H1 (cell line): ENCODE measurements around the gene UGT1A7. TPM values are rescaled to one million over a fixed set of nuclear protein-coding genes. Genes with fewer than 3 reads are reported as not detected.

Source experiments
- CTCF ChIA-PET: fragments of 300-600 bp; sonication (Branson Sonifier 250); formaldehyde crosslinking; loops from one replicate; lab custom pipeline; 2021; ENCODE audit not compliant: partially characterized antibody; lab: Charles Lee
- POLR2A ChIA-PET: fragments of 300-600 bp; sonication (Branson Sonifier 250); formaldehyde crosslinking; loops from one replicate; lab custom pipeline; 2021; ENCODE audit warnings: inconsistent platforms; ENCODE audit not compliant: partially characterized antibody; lab: Charles Lee
- DNase-seq, 2 experiments: peaks; one replicate each; pipeline versions ENCODE4 v3.0.0 to v3.0.0-alpha.2; 2010 to 2022; ENCODE audit warnings: low spot score in 2 of 2, low read depth in 1 of 2, mixed read lengths in 1 of 2
- FAIRE-seq: peaks from 2 replicates; lab custom pipeline; 2011; peaks lifted over from hg19 to GRCh38; lab: Jason Lieb, UNC
- H2AFZ ChIP-seq: 2 replicates; pipeline ENCODE4 v1.8.1; 2012; ENCODE audit warnings: low read length, inconsistent platforms
- H2AK5ac ChIP-seq: 2 replicates; pipeline ENCODE4 v1.6.1; 2013; ENCODE audit warnings: low read depth, low read length
- H2BK120ac ChIP-seq: replicated peaks from 2 replicates; pipeline ENCODE3; 2013; ENCODE audit warnings: low read depth, low read length, inconsistent platforms
- H2BK12ac ChIP-seq: 2 replicates; pipeline ENCODE4 v1.6.1; 2013; ENCODE audit warnings: low read depth, low read length
- H2BK15ac ChIP-seq: 2 replicates; pipeline ENCODE4 v1.6.1; 2013; ENCODE audit warnings: low read length
- H2BK20ac ChIP-seq: 2 replicates; pipeline ENCODE4 v1.6.1; 2013; ENCODE audit warnings: low read length
- H2BK5ac ChIP-seq: 2 replicates; pipeline ENCODE4 v1.6.1; 2013; ENCODE audit warnings: low read depth, low read length
- H3K14ac ChIP-seq: 2 replicates; pipeline ENCODE4 v1.6.1; 2013; ENCODE audit warnings: inconsistent platforms; ENCODE audit not compliant: insufficient read length
- H3K18ac ChIP-seq: 2 replicates; pipeline ENCODE4 v1.6.1; 2013; ENCODE audit warnings: low read length; ENCODE audit errors: extremely low read depth
- H3K23ac ChIP-seq: 2 replicates; pipeline ENCODE4 v1.6.1; 2013; ENCODE audit warnings: inconsistent platforms; ENCODE audit not compliant: insufficient read length
- H3K23me2 ChIP-seq: 2 replicates; pipeline ENCODE4 v1.6.1; 2013; ENCODE audit warnings: low read depth, low read length
- H3K27ac ChIP-seq: 2 replicates; pipeline ENCODE4 v1.6.1; 2011; ENCODE audit warnings: low read depth, low read length, inconsistent platforms
- H3K27me3 ChIP-seq, 4 experiments: replicated peaks in 1 of 4; 1 replicate in 1 of 4; 2 replicates in 3 of 4; pipeline versions ENCODE4 v1.6.1 to v1.8.1; 2011 to 2013; ENCODE audit warnings: low read length in 3 of 4, mild to moderate bottlenecking in 3 of 4, inconsistent platforms in 2 of 4, mixed read lengths in 2 of 4, moderate library complexity in 1 of 4; ENCODE audit not compliant: control insufficient read depth in 3 of 4, insufficient read depth in 3 of 4; ENCODE audit errors: extremely low read depth in 1 of 4
- H3K36me3 ChIP-seq, 4 experiments: 2 replicates each; pipeline versions ENCODE4 v1.6.1 to v1.8.1; 2011 to 2013; ENCODE audit warnings: mild to moderate bottlenecking in 4 of 4, low read length in 3 of 4, moderate library complexity in 2 of 4, control low read depth in 1 of 4, inconsistent platforms in 1 of 4; ENCODE audit not compliant: insufficient read depth in 4 of 4, control insufficient read depth in 2 of 4
- H3K4ac ChIP-seq: replicated peaks from 2 replicates; pipeline ENCODE3; 2013; ENCODE audit warnings: low read length, low read depth, mixed read lengths, inconsistent platforms; ENCODE audit not compliant: insufficient read length
- H3K4me1 ChIP-seq, 4 experiments: replicated peaks in 1 of 4; 1 replicate in 1 of 4; 2 replicates in 3 of 4; pipeline versions ENCODE4 v1.6.1 to v1.8.1; 2011 to 2013; ENCODE audit warnings: low read length in 3 of 4, inconsistent platforms in 2 of 4, mixed read lengths in 1 of 4; ENCODE audit not compliant: insufficient read depth in 4 of 4, control insufficient read depth in 3 of 4
- H3K4me2 ChIP-seq, 2 experiments: 2 replicates each; pipeline versions ENCODE4 v1.6.1 to v1.8.1; 2011 to 2013; ENCODE audit warnings: low read depth in 2 of 2, low read length in 2 of 2, control low read depth in 1 of 2, inconsistent platforms in 1 of 2, mild to moderate bottlenecking in 1 of 2; ENCODE audit not compliant: insufficient read depth in 1 of 2
- H3K4me3 ChIP-seq, 4 experiments: fragments of 200-600, 300-600 bp in 1 of 4; sonication (generic), shearing (Covaris generic), sonication (Bioruptor Twin) in 1 of 4; 2 replicates each; pipeline versions ENCODE4 v1.5.1 to v1.8.1; 2011 to 2016; ENCODE audit warnings: low read length in 4 of 4, low read depth in 3 of 4, control low read depth in 2 of 4, inconsistent platforms in 2 of 4, mild to moderate bottlenecking in 2 of 4, mixed read lengths in 1 of 4, moderate library complexity in 1 of 4; ENCODE audit not compliant: insufficient read depth in 2 of 4; ENCODE audit errors: extremely low read depth in 1 of 4
- H3K56ac ChIP-seq: replicated peaks from 2 replicates; pipeline ENCODE3; 2013; ENCODE audit warnings: low read depth, mild to moderate bottlenecking, mixed read lengths, low read length, inconsistent platforms; ENCODE audit not compliant: insufficient read length
- H3K79me1 ChIP-seq: 2 replicates; pipeline ENCODE4 v1.6.1; 2013; ENCODE audit warnings: low read depth, low read length, control low read depth
- H3K79me2 ChIP-seq, 2 experiments: 2 replicates each; pipeline versions ENCODE4 v1.6.1 to v1.8.1; 2012 to 2013; ENCODE audit warnings: low read length in 2 of 2, mild to moderate bottlenecking in 2 of 2, inconsistent platforms in 1 of 2; ENCODE audit not compliant: insufficient read depth in 2 of 2, control insufficient read depth in 1 of 2
- H3K9ac ChIP-seq, 4 experiments: replicated peaks in 1 of 4; 1 replicate in 1 of 4; 2 replicates in 3 of 4; pipeline versions ENCODE4 v1.6.1 to v1.8.1; 2011 to 2013; ENCODE audit warnings: low read depth in 3 of 4, low read length in 3 of 4, control low read depth in 2 of 4, mild to moderate bottlenecking in 2 of 4, moderate library complexity in 2 of 4, inconsistent platforms in 1 of 4; ENCODE audit errors: extremely low read depth in 1 of 4
- H3K9me3 ChIP-seq, 2 experiments: 2 replicates each; pipeline versions ENCODE4 v1.6.1 to v1.8.1; 2012 to 2013; ENCODE audit warnings: mild to moderate bottlenecking in 2 of 2, moderate library complexity in 2 of 2, control low read depth in 1 of 2, inconsistent platforms in 1 of 2, low read depth in 1 of 2, low read length in 1 of 2, mixed read lengths in 1 of 2; ENCODE audit not compliant: insufficient read depth in 2 of 2
- H4K20me1 ChIP-seq, 2 experiments: replicated peaks in 1 of 2; 2 replicates each; pipeline versions ENCODE3 to v1.8.1; 2011 to 2013; ENCODE audit warnings: inconsistent platforms in 2 of 2, low read length in 2 of 2, mild to moderate bottlenecking in 1 of 2; ENCODE audit not compliant: insufficient read depth in 2 of 2, control insufficient read depth in 1 of 2
- H4K5ac ChIP-seq: 2 replicates; pipeline ENCODE4 v1.6.1; 2013; ENCODE audit warnings: low read length, low read depth, mixed read lengths, inconsistent platforms; ENCODE audit not compliant: insufficient read length
- H4K8ac ChIP-seq: 2 replicates; pipeline ENCODE4 v1.8.0; 2013; ENCODE audit warnings: mild to moderate bottlenecking, moderate library complexity, low read length, inconsistent platforms; ENCODE audit not compliant: insufficient read depth; ENCODE audit errors: extremely low read depth
- H4K91ac ChIP-seq: replicated peaks from 2 replicates; pipeline ENCODE3; 2013; ENCODE audit warnings: low read length, mixed read lengths, inconsistent platforms; ENCODE audit not compliant: insufficient read length
- CREB1 ChIP-seq: IDR thresholded peaks from 2 replicates; pipeline ENCODE4 v1.6.1; 2012; ENCODE audit warnings: inconsistent platforms
- CTBP2 ChIP-seq: IDR thresholded peaks from 2 replicates; pipeline ENCODE4 v1.7.0; 2011; ENCODE audit warnings: borderline replicate concordance, mild to moderate bottlenecking, moderate library complexity, mixed read lengths, low read length; ENCODE audit not compliant: insufficient read depth, insufficient read length
- EP300 ChIP-seq, 2 experiments: IDR thresholded peaks; 1 replicate in 1 of 2; 2 replicates in 1 of 2; pipeline ENCODE4 v1.6.1; 2011 to 2012; ENCODE audit warnings: low read depth in 2 of 2, low read length in 2 of 2, mild to moderate bottlenecking in 2 of 2, borderline replicate concordance in 1 of 2, inconsistent platforms in 1 of 2, moderate library complexity in 1 of 2
- FOSL1 ChIP-seq: IDR thresholded peaks from 2 replicates; pipeline ENCODE4 v1.6.1; 2011; ENCODE audit warnings: mild to moderate bottlenecking, low read depth, low read length, moderate library complexity; ENCODE audit not compliant: insufficient read depth
- GTF2F1 ChIP-seq: IDR thresholded peaks from 2 replicates; pipeline ENCODE4 v1.6.1; 2012; ENCODE audit warnings: low read depth, low read length, improper control_type of control experiment, borderline replicate concordance
- JUND ChIP-seq: IDR thresholded peaks from 2 replicates; pipeline ENCODE4 v1.6.1; 2011; ENCODE audit warnings: mild to moderate bottlenecking, improper control_type of control experiment, low read length
- KDM1A ChIP-seq: fragments of 200-600, 300-600 bp; sonication (generic); IDR thresholded peaks from 2 replicates; pipeline ENCODE4 v1.7.1; 2016; ENCODE audit warnings: mild to moderate bottlenecking, low read length, borderline replicate concordance
- POLR2AphosphoS5 ChIP-seq: IDR thresholded peaks from 2 replicates; pipeline ENCODE4 v1.6.1; 2011; ENCODE audit warnings: low read depth, low read length
- RNF2 ChIP-seq: fragments of 200-900, 300-1000 bp; sonication (generic); IDR thresholded peaks from 2 replicates; pipeline ENCODE4 v1.7.1; 2016; ENCODE audit warnings: borderline replicate concordance, low read depth, mild to moderate bottlenecking, antibody characterized with exemption, low read length; ENCODE audit not compliant: poor library complexity, severe bottlenecking; ENCODE audit errors: missing control alignments
- SP1 ChIP-seq: IDR thresholded peaks from 2 replicates; pipeline ENCODE4 v1.6.1; 2011; ENCODE audit warnings: low read depth, low read length
- SP2 ChIP-seq: IDR thresholded peaks from 2 replicates; pipeline ENCODE4 v1.6.1; 2012; ENCODE audit warnings: mild to moderate bottlenecking, low read length, inconsistent platforms
- SRF ChIP-seq: IDR thresholded peaks from 2 replicates; pipeline ENCODE4 v1.6.1; 2011; ENCODE audit warnings: mild to moderate bottlenecking, low read depth, low read length, moderate library complexity
- SUZ12 ChIP-seq: fragments of 200-600 bp; sonication (generic); IDR thresholded peaks from 2 replicates; pipeline ENCODE4 v1.6.1; 2012; ENCODE audit warnings: mild to moderate bottlenecking, inconsistent platforms, low read length, moderate library complexity, mixed read lengths
- TAF1 ChIP-seq: IDR thresholded peaks from 2 replicates; pipeline ENCODE4 v1.6.1; 2011; ENCODE audit warnings: mild to moderate bottlenecking, low read depth, low read length
- TEAD4 ChIP-seq: IDR thresholded peaks from 2 replicates; pipeline ENCODE4 v1.6.1; 2012; ENCODE audit warnings: low read depth, low read length, inconsistent platforms, mixed read lengths
- WGBS, 2 experiments: shearing (Covaris generic) in 1 of 2; methylation state at CpG; one replicate each; pipeline versions ENCODE4 v1.1.6 to v1.1.7; 2013 to 2015; ENCODE audit warnings: low lambda C conversion rate in 2 of 2, mixed read lengths in 2 of 2, inconsistent platforms in 1 of 2, low coverage in 1 of 2, missing lambda C conversion rate in 1 of 2; ENCODE audit not compliant: insufficient replicate concordance in 2 of 2, insufficient coverage in 1 of 2, insufficient read length in 1 of 2; ENCODE audit errors: extremely low coverage in 1 of 2, missing lambda C conversion rate in 1 of 2; 5-methylcytosine and 5-hydroxymethylcytosine counted together
- polyA plus RNA-seq, 7 experiments: library from polyadenylated mRNA; depleted of rRNA in 3 of 7; stranded (reverse) in 5 of 7; unstranded in 2 of 7; fragments of >200 nt in 5 of 7; fragments of 200-250 nt in 2 of 7; gene quantifications; 1 replicate in 5 of 7; 2 replicates in 1 of 7; 4 replicates in 1 of 7; pipeline versions ENCODE4 v1.2.1 to v1.2.3, GENCODE V29; 2011 to 2013; ENCODE audit warnings: missing spikeins in 2 of 7, mixed read lengths in 2 of 7
- total RNA-seq: library from RNA; stranded (reverse); fragmentation: NEBNext Ultra II Directional; extraction: Animal tissue kit (Norgen Biotek cat#: 25700); gene quantifications from 2 replicates; pipeline ENCODE4 v1.2.1, GENCODE V29; 2021

UGT1A7 gene
- total and polyA plus RNA-seq, 2 of the 8 experiments (the other 6 are each of a cell fraction or from before 2014, with no cell fraction given), result not detected

DNA sequence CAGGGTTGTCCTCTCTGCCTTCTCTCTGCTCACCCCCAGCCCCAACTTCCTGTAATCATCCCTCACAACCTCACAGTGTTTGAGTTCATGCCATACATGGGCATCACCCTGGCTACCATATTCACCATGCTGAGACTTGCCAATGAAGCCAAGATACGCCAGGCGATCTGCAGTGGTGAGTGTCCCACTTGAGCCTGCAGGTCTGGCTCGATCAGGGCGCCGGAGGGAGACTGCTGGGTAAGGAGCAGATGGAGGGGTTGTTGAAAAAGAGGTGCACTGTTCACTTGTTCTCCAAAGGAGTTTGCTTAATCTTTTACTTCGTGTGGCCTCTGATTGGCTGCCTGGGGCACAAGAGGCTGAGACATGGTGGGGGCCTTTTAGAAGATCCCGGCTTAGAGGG is 111.0 kb downstream of the UGT1A7 start:
- Histone ChIP-seq H4K5ac (no peak overlapping the region), H2AFZ (no peak overlapping the region), H3K79me2 (no peaks in the 10 kb centered on the region), H3K79me1 (no peaks in the 10 kb centered on the region), H3K36me3 (no peaks in the 10 kb centered on the region), H4K91ac (no peak overlapping the region), H3K4me2 (no peak overlapping the region), H3K23ac (no peak overlapping the region), H3K27me3 (no peaks in the 10 kb centered on the region), H3K18ac (no peak overlapping the region), H3K27ac (no peak overlapping the region), H3K9me3 (peaks cover 0 to 5% of the 10 kb centered on the region in 2 experiments; a peak in 1 of 4 replicates), H2BK12ac (no peak overlapping the region), H3K56ac (no peak overlapping the region), H3K4ac (no peak overlapping the region), H3K9ac (no peak overlapping the region), H2BK120ac (no peak overlapping the region), H3K14ac (no peak overlapping the region), H3K4me1 (no peaks in the 10 kb centered on the region), H3K23me2 (no peaks in the 10 kb centered on the region), H2BK20ac (no peak overlapping the region), H4K20me1 (no peaks in the 10 kb centered on the region), H2BK5ac (no peak overlapping the region), H3K4me3 (no peak overlapping the region), H2AK5ac (no peak overlapping the region), H2BK15ac (no peak overlapping the region), H4K8ac (no peak overlapping the region)
- no peak for DNase-seq
- CTCF ChIA-PET, result interaction anchor here (0.7 kb wide), 1 partner anchor 35 kb away, joined by 3 read pairs; no protein-coding TSS in a partner anchor
- 86% methylated on average over 7 of the region's 7 CpGs; no CpG with 5 or more reads in 1 of the 2 experiments for WGBS, 2 experiments
- POLR2A ChIA-PET, result interaction anchor here (1.4 kb wide), 1 partner anchor 62 kb away, joined by 3 read pairs; the partner anchor contains the start of gene HJURP
- FAIRE-seq, result no peak
- no peak for TF ChIP-seq SUZ12
- TF ChIP-seq SP1, result no peak
- TF ChIP-seq CTBP2, result no peak
- no peak for TF ChIP-seq TEAD4
- no peak for TF ChIP-seq TAF1
- no peak for TF ChIP-seq GTF2F1
- no peak for TF ChIP-seq POLR2AphosphoS5
- TF ChIP-seq SRF, result no peak
- no peak for TF ChIP-seq SP2
- no peak for TF ChIP-seq CREB1
- no peak for TF ChIP-seq KDM1A
- TF ChIP-seq EP300 (IDR thresholded peaks at IDR 0.05; ENCODE audit: borderline replicate concordance in 1 of 2, low read depth in 2 of 2, low read length in 2 of 2), result no peak
- no peak for TF ChIP-seq FOSL1
- TF ChIP-seq RNF2, result no peak
- no peak for TF ChIP-seq JUND
